ENCODE data around the gene C1QL1. TPM values are rescaled to one million over a fixed set of nuclear protein-coding genes. Genes with fewer than 3 reads are reported as not detected.

The C1QL1 gene
- total and polyA plus RNA-seq, 4 donors: 0.10 to 0.57 (median 0.39) TPM

DNA sequence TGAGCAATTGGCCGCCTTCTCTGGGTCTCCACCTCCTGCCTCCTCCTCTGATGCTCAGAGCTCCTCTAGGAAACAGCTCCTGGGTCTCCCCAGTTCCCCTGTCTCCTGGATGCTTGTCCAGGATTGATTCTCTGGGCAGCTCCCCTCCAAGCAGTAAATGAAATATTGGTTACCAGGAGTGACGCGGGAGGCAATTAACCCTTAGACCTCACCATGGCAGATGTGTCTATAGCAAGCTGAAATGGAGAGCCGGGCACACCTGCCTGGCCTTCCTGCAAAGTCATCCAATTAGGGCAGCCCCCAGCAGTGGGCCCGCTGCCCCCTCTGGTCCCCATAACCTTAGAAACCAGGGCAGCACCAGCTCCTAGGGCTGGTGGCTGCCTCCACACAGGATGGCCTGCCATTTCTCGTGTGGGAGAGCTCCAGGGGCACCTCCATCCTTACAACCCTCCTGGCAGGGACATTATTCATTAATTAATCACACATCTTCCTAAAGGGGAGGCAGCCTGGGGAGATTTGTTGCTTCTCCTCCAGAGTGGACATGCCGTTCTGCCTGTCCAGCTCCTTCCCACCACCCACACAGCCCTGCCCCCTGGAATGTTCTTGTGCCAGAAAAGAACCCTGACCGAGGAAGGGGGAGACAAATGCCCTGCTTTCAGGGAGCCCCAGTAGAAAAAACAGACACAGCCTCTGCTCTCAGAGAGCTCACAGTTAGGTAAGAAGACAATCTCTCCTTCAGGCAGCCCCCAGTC lies 12.3 kb downstream of the C1QL1 start:
- Histone ChIP-seq H3K27ac (ENCODE audit: low read depth in 1 of 2, low read length in 1 of 2) (no peak overlapping the region), H3K27me3 (ENCODE audit: control insufficient read depth in 3 of 3, insufficient read depth in 3 of 3, low read length in 2 of 3) (no peaks in the 10 kb centered on the region), H3K9me3 (ENCODE audit: control insufficient read depth in 4 of 4, insufficient read depth in 3 of 4, low read length in 3 of 4) (peaks cover 0 to 9% (median 0%) of the 10 kb centered on the region in 4 donors), H3K4me3 (no peak overlapping the region), H3K9ac (ENCODE audit: insufficient read depth in 1 of 2, low read length in 2 of 2) (no peak overlapping the region), H3K36me3 (ENCODE audit: control insufficient read depth in 4 of 4, insufficient read depth in 4 of 4, low read length in 4 of 4) (no peaks in the 10 kb centered on the region), H3K4me1 (ENCODE audit: control insufficient read depth in 5 of 5, insufficient read depth in 5 of 5, low read length in 5 of 5) (peaks cover 0 to 11% (median 8%) of the 10 kb centered on the region in 5 donors)
- TF ChIP-seq CTCF (IDR thresholded peaks at IDR 0.05; ENCODE audit: control extremely low read depth, extremely low read depth): no peak
- WGBS, 2 donors: 72 to 78% methylated on average over 8 of the region's 8 CpGs
- no peak for DNase-seq
- ATAC-seq (ENCODE audit: insufficient read depth, low FRiP score): no peak

DNA sequence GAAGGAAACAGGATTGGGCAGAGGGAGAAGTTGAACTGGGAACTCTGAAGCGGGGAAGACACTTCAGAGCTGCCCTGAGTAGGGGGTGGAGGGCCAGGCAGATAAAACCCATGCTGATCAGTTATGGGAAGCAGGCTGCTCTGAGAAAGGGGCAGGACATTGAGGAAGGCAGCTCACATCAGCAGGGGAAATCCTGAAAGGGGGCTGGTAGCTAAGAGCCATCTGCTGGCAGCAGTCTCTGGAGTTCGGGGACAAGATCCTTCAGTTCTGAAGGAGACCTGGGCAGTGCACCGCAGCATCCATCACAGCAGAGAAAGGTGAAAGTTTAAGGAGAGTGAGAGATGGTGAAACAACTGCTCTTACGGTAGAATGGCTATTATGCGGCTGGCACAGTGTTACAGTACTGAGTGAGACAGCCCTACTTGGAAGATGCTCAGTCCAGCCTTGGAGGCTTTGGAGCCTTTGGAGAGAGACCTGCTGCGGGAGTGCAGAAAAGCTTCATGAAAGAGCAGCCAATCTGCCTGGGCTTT lies 15.1 kb downstream of the C1QL1 start:
- WGBS, 2 donors: 76 to 83% methylated on average over 6 of the region's 6 CpGs
- no peak overlapping the region for H3K9ac ChIP-seq (ENCODE audit: insufficient read depth in 1 of 2, low read length in 2 of 2)
- H3K4me3 ChIP-seq: no peak overlapping the region
- TF ChIP-seq CTCF (IDR thresholded peaks at IDR 0.05; ENCODE audit: control extremely low read depth, extremely low read depth): no peak
- H3K36me3 ChIP-seq (ENCODE audit: control insufficient read depth in 4 of 4, insufficient read depth in 4 of 4, low read length in 4 of 4): no peaks in the 10 kb centered on the region
- peaks cover 0 to 4% (median 0%) of the 10 kb centered on the region in 5 donors for H3K4me1 ChIP-seq (ENCODE audit: control insufficient read depth in 5 of 5, insufficient read depth in 5 of 5, low read length in 5 of 5)
- no peak for DNase-seq
- no peak overlapping the region for H3K27ac ChIP-seq (ENCODE audit: low read depth in 1 of 2, low read length in 1 of 2)
- peaks cover 0 to 6% (median 0%) of the 10 kb centered on the region in 4 donors for H3K9me3 ChIP-seq (ENCODE audit: control insufficient read depth in 4 of 4, insufficient read depth in 3 of 4, low read length in 3 of 4)
- no peak for ATAC-seq (ENCODE audit: insufficient read depth, low FRiP score)
- H3K27me3 ChIP-seq (ENCODE audit: control insufficient read depth in 3 of 3, insufficient read depth in 3 of 3, low read length in 2 of 3): no peaks in the 10 kb centered on the region

DNA sequence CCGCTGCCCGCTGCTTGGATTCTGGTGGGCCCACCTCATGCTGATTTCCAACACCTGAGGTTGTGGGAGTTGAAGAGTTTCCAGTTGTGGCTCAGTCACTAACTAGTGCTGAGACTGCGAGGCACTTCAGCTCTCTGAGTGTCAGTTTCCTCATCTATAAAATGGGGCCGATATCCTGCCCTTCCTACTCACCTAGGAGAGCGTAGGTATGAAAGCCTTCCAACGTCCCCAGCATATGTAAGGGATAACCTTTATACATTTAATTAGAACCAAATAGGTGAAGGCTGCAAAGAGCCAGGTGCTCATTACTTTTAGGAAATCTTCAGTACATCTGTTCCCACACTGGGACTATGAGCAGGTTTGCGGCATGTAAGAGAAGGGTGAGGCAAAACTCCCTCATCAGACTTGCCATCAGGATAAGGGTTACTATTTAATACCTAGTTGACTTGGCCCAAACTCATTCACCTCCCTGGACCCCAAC lies 19.7 kb downstream of the C1QL1 start:
- H3K9ac ChIP-seq (ENCODE audit: insufficient read depth in 1 of 2, low read length in 2 of 2): peak overlapping the region in 1 of 2 donors; percentile 80

More for the DNA sequence above, 19.7 kb downstream of the C1QL1 start:
- ATAC-seq (ENCODE audit: insufficient read depth, low FRiP score): no peak
- Histone ChIP-seq H3K27me3 (ENCODE audit: control insufficient read depth in 3 of 3, insufficient read depth in 3 of 3, low read length in 2 of 3) (no peaks in the 10 kb centered on the region), H3K36me3 (ENCODE audit: control insufficient read depth in 4 of 4, insufficient read depth in 4 of 4, low read length in 4 of 4) (no peaks in the 10 kb centered on the region), H3K27ac (ENCODE audit: low read depth in 1 of 2, low read length in 1 of 2) (peak overlapping the region in 1 of 2 donors; percentile 85), H3K9me3 (ENCODE audit: control insufficient read depth in 4 of 4, insufficient read depth in 3 of 4, low read length in 3 of 4) (peaks cover 0 to 4% (median 0%) of the 10 kb centered on the region in 4 donors), H3K4me1 (ENCODE audit: control insufficient read depth in 5 of 5, insufficient read depth in 5 of 5, low read length in 5 of 5) (peaks cover 0 to 10% (median 0%) of the 10 kb centered on the region in 5 donors), H3K4me3 (peak overlapping the region; percentile 57)
- no peak for TF ChIP-seq CTCF (IDR thresholded peaks at IDR 0.05; ENCODE audit: control extremely low read depth, extremely low read depth)
- no peak for DNase-seq
- 65 to 67% methylated on average over 7 of the region's 7 CpGs for WGBS, 2 donors
